Activated CD4-positive, alpha-beta memory T cell treated with anti-CD3 and anti-CD28 coated beads, Interleukin-2, amount 10 ng/mL, durations not matched to agents 7 days and 5 days (primary cell): Measurements from ENCODE around the gene BEST1. TPM values are rescaled to one million over a fixed set of nuclear protein-coding genes. Genes with fewer than 3 reads are reported as not detected.

ENCODE experiments used
- CTCF ChIA-PET: fragments of 350-600 bp; sonication (Branson Sonifier 250); formaldehyde crosslinking; loops from one replicate; lab custom pipeline; 2021; ENCODE audit warnings: antibody characterized with exemption, inconsistent platforms; lab: Charles Lee
- POLR2A ChIA-PET: fragments of 350-600 bp; sonication (Branson Sonifier 250); formaldehyde crosslinking; loops from one replicate; lab custom pipeline; 2021; ENCODE audit warnings: antibody characterized with exemption; lab: Charles Lee
- DNase-seq: peaks from one replicate; pipeline ENCODE4 v3.0.0-alpha.2; 2020
- H3K27ac Mint-ChIP-seq: one replicate; pipeline ENCODE4 v1.8.0; 2021; ENCODE audit warnings: mild to moderate bottlenecking, mixed read lengths
- H3K27me3 Mint-ChIP-seq: one replicate; pipeline ENCODE4 v1.8.0; 2021; ENCODE audit warnings: mixed read lengths
- H3K36me3 Mint-ChIP-seq: one replicate; pipeline ENCODE4 v1.8.0; 2021; ENCODE audit warnings: low read depth, mixed read lengths
- H3K4me1 Mint-ChIP-seq: one replicate; pipeline ENCODE4 v1.8.0; 2021; ENCODE audit warnings: mixed read lengths
- H3K4me3 Mint-ChIP-seq: one replicate; pipeline ENCODE4 v1.8.0; 2021; ENCODE audit warnings: mild to moderate bottlenecking, mixed read lengths
- H3K9me3 Mint-ChIP-seq: one replicate; pipeline ENCODE4 v1.8.0; 2021; ENCODE audit warnings: mixed read lengths
- total RNA-seq, 2 experiments: library from RNA; stranded (reverse); gene quantifications; one replicate each; pipeline ENCODE4 v1.2.3, GENCODE V29; 2021

Gene BEST1
- total RNA-seq, 2 experiments from 2014 or later: 0.25 to 0.30 TPM

DNA sequence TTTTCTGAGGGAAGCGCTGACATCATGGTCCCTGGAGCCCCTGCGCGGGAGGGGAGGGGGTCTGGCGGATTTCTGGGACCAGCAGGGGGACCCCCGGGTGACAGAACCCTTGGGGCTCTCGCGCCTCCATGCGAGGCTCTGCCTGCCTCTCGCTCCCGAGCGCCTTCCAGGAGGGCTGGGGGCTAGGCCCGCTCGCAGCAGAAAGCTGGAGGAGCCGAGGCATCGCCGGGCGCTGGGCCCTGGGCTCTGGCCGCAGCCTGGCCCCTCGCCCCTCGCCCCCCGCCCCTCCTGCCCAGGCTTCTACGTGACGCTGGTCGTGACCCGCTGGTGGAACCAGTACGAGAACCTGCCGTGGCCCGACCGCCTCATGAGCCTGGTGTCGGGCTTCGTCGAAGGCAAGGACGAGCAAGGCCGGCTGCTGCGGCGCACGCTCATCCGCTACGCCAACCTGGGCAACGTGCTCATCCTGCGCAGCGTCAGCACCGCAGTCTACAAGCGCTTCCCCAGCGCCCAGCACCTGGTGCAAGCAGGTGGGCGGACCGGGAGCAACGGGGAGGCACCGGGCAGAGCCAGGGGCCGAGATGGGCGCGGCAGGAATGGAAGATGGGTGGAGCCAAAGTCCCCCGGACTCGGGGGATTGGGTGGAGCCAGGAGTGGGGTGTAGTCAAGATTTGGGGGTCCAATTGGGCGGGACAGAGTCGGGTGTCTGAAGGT lies 5.4 kb downstream of the BEST1 start:
- no peaks in the 10 kb centered on the region for H3K9me3 Mint-ChIP-seq

GRCh38 chr11:61956191-61957020 lies 6.3 kb downstream of the BEST1 start:
- CTCF ChIA-PET: no interaction called here
- Mint-ChIP-seq H3K36me3 (no peaks in the 10 kb centered on the region), H3K4me1 (peaks cover 9% of the 10 kb centered on the region), H3K27ac (no peak overlapping the region), H3K4me3 (no peak overlapping the region), H3K9me3 (no peaks in the 10 kb centered on the region), H3K27me3 (peaks cover 24% of the 10 kb centered on the region)
- POLR2A ChIA-PET: interaction anchor here (1.1 to 3.3 kb wide), 2 partner anchors 11 to 12 kb away, joined by 3 to 19 read pairs; partner anchors contain the start of gene FTH1
- no peak for DNase-seq

More for the DNA sequence above, 5.4 kb downstream of the BEST1 start:
- H3K4me3 Mint-ChIP-seq: no peak overlapping the region
- CTCF ChIA-PET: interaction anchor here (0.6 to 1.9 kb wide), 2 partner anchors 96 to 126 kb away, joined by 3 to 4 read pairs; no protein-coding TSS in a partner anchor
- H3K27ac Mint-ChIP-seq: no peak overlapping the region
- H3K27me3 Mint-ChIP-seq: peaks cover 24% of the 10 kb centered on the region
- peaks cover 9% of the 10 kb centered on the region for H3K4me1 Mint-ChIP-seq
- POLR2A ChIA-PET: interaction anchor here (1.1 kb wide), 2 partner anchors 10 to 12 kb away, joined by 3 to 4 read pairs; partner anchors contain the start of gene FTH1
- no peak for DNase-seq
- no peaks in the 10 kb centered on the region for H3K36me3 Mint-ChIP-seq

GRCh38 chr11:61957021-61957770 lies 7.0 kb downstream of the BEST1 start:
- ChIA-PET POLR2A (interaction anchor here (3.3 kb wide), 1 partner anchor 11 kb away, joined by 19 read pairs; the partner anchor contains the start of gene FTH1), CTCF (no interaction called here)
- DNase-seq: no peak
- H3K9me3 Mint-ChIP-seq: no peaks in the 10 kb centered on the region
- H3K4me1 Mint-ChIP-seq: peaks cover 9% of the 10 kb centered on the region
- no peaks in the 10 kb centered on the region for H3K36me3 Mint-ChIP-seq
- no peak overlapping the region for H3K27ac Mint-ChIP-seq
- no peak overlapping the region for H3K4me3 Mint-ChIP-seq
- peaks cover 24% of the 10 kb centered on the region for H3K27me3 Mint-ChIP-seq

- Mint-ChIP-seq H3K4me3 (no peak overlapping the region), H3K27ac (no peak overlapping the region), H3K4me1 (peaks cover 21% of the 10 kb centered on the region), H3K9me3 (no peaks in the 10 kb centered on the region), H3K27me3 (peaks cover 24% of the 10 kb centered on the region), H3K36me3 (peaks cover 8% of the 10 kb centered on the region)
- CTCF ChIA-PET: interaction anchor here (1.4 to 1.7 kb wide), 2 partner anchors 11 to 124 kb away, joined by 4 to 5 read pairs; no protein-coding TSS in a partner anchor
- DNase-seq: no peak
- POLR2A ChIA-PET: interaction anchor here (3.3 kb wide), 1 partner anchor 10 kb away, joined by 19 read pairs; the partner anchor contains the start of gene FTH1
These were observed 8.4 kb downstream of the BEST1 start for GRCh38 chr11:61958590-61958989.

DNA sequence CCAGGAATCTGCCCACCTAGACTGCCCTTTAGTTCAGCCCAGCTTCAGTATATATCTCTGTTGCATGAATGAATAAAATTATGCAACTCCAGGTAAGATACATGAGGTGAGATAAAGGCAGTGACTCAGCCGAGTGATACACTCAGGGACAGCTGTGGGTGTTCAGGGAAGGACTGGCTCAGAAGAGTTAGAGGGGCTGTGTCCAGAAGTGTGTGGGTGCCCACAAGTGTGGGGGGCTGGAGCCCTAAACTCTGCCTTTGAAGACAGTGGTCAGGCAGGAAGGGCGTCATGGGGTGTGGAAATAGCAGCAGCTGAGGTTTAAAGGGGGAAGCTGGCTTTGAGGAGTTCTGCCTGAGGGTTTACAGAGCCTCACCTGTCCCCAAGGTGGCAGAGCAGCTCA lies 9.0 kb downstream of the BEST1 start:
- peaks cover 19% of the 10 kb centered on the region for H3K27me3 Mint-ChIP-seq
- H3K36me3 Mint-ChIP-seq: peaks cover 13% of the 10 kb centered on the region

GRCh38 chr11:61959678-61960077 lies 9.5 kb downstream of the BEST1 start:
- Mint-ChIP-seq H3K4me1 (peaks cover 32% of the 10 kb centered on the region), H3K27me3 (peaks cover 16% of the 10 kb centered on the region), H3K4me3 (no peak overlapping the region), H3K27ac (no peak overlapping the region), H3K9me3 (no peaks in the 10 kb centered on the region), H3K36me3 (peaks cover 19% of the 10 kb centered on the region)
- no peak for DNase-seq
- CTCF ChIA-PET: interaction anchor here (1.4 to 1.7 kb wide), 2 partner anchors 12 to 123 kb away, joined by 4 to 5 read pairs; no protein-coding TSS in a partner anchor
- POLR2A ChIA-PET: interaction anchor here (3.3 kb wide), 1 partner anchor 9 kb away, joined by 19 read pairs; the partner anchor contains the start of gene FTH1

More for the DNA sequence above, 9.0 kb downstream of the BEST1 start:
- ChIA-PET CTCF (interaction anchor here (1.4 to 1.7 kb wide), 2 partner anchors 11 to 123 kb away, joined by 4 to 5 read pairs; no protein-coding TSS in a partner anchor), POLR2A (interaction anchor here (3.3 kb wide), 1 partner anchor 9 kb away, joined by 19 read pairs; the partner anchor contains the start of gene FTH1)
- Mint-ChIP-seq H3K4me1 (peaks cover 26% of the 10 kb centered on the region), H3K9me3 (no peaks in the 10 kb centered on the region), H3K4me3 (no peak overlapping the region), H3K27ac (no peak overlapping the region)
- DNase-seq: no peak

DNA sequence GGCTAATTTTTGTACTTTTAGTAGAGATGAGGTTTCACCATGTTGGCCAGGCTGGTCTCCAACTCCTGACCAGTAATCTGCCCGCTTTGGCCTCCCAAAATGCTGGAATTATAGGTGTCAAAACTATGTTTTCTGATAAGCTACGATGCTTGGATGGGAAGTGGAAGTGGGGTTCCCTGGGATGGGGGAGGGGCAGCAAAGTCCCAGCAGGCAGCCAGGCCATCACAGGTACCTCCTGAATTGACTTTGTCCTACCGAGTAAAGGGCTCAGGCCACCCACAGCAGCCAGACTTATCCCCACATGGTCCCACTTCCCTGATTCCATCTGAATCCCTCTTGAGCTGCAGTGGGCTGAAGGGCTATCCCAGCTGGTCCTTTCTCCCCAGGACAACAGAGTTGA lies 10.4 kb downstream of the BEST1 start:
- Mint-ChIP-seq H3K27ac (no peak overlapping the region), H3K4me3 (no peak overlapping the region), H3K9me3 (no peaks in the 10 kb centered on the region), H3K36me3 (peaks cover 28% of the 10 kb centered on the region), H3K27me3 (peaks cover 11% of the 10 kb centered on the region), H3K4me1 (peaks cover 37% of the 10 kb centered on the region)
- POLR2A ChIA-PET: interaction anchor here (0.8 kb wide), 1 partner anchor 132 kb away, joined by 4 read pairs; the partner anchor contains the start of gene FADS2
- CTCF ChIA-PET: interaction anchor here (1.9 kb wide), 1 partner anchor 121 kb away, joined by 7 read pairs; no protein-coding TSS in a partner anchor
- DNase-seq: no peak

GRCh38 chr11:61961570-61962212 lies 11.5 kb downstream of the BEST1 start:
- peaks cover 34% of the 10 kb centered on the region for H3K4me1 Mint-ChIP-seq
- no peak for DNase-seq
- CTCF ChIA-PET: interaction anchor here (1.5 to 1.9 kb wide), 3 partner anchors 14 to 120 kb away, joined by 3 to 8 read pairs (median 7); no protein-coding TSS in a partner anchor

DNA sequence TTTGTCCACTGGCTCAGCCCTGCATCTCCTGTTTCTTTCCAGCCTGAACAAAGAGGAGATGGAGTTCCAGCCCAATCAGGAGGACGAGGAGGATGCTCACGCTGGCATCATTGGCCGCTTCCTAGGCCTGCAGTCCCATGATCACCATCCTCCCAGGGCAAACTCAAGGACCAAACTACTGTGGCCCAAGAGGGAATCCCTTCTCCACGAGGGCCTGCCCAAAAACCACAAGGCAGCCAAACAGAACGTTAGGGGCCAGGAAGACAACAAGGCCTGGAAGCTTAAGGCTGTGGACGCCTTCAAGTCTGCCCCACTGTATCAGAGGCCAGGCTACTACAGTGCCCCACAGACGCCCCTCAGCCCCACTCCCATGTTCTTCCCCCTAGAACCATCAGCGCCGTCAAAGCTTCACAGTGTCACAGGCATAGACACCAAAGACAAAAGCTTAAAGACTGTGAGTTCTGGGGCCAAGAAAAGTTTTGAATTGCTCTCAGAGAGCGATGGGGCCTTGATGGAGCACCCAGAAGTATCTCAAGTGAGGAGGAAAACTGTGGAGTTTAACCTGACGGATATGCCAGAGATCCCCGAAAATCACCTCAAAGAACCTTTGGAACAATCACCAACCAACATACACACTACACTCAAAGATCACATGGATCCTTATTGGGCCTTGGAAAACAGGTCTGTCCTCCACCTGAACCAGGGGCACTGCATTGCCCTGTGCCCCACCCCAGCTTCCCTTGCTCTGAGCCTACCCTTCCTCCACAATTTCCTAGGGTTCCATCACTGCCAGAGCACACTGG lies 12.3 kb downstream of the BEST1 start:
- ChIA-PET CTCF (interaction anchor here (1.2 to 1.9 kb wide), 4 partner anchors 14 to 146 kb away, joined by 3 to 8 read pairs (median 5); no protein-coding TSS in a partner anchor), POLR2A (interaction anchor here (0.6 to 1.2 kb wide), 3 partner anchors 10 to 62 kb away, joined by 3 to 4 read pairs (median 3); no protein-coding TSS in a partner anchor)
- peaks cover 34% of the 10 kb centered on the region for H3K4me1 Mint-ChIP-seq
- H3K36me3 Mint-ChIP-seq: peaks cover 41% of the 10 kb centered on the region
- peak overlapping the region; percentile 21 for H3K27ac Mint-ChIP-seq
- no peak for DNase-seq
- no peak overlapping the region for H3K4me3 Mint-ChIP-seq
- H3K27me3 Mint-ChIP-seq: no peaks in the 10 kb centered on the region
- no peaks in the 10 kb centered on the region for H3K9me3 Mint-ChIP-seq

More at GRCh38 chr11:61961570-61962212, 11.5 kb downstream of the BEST1 start:
- Mint-ChIP-seq H3K4me3 (no peak overlapping the region), H3K27me3 (no peaks in the 10 kb centered on the region), H3K36me3 (peaks cover 39% of the 10 kb centered on the region), H3K9me3 (no peaks in the 10 kb centered on the region), H3K27ac (no peak overlapping the region)
- POLR2A ChIA-PET: interaction anchor here (0.8 to 1.2 kb wide), 2 partner anchors 63 to 133 kb away, joined by 4 read pairs; partner anchors contain the start of gene FADS2

GRCh38 chr11:61963016-61963281 lies 12.8 kb downstream of the BEST1 start:
- Mint-ChIP-seq H3K9me3 (no peaks in the 10 kb centered on the region), H3K27me3 (no peaks in the 10 kb centered on the region), H3K36me3 (peaks cover 41% of the 10 kb centered on the region), H3K4me3 (no peak overlapping the region), H3K4me1 (peaks cover 34% of the 10 kb centered on the region), H3K27ac (peak overlapping the region; percentile 21)
- ChIA-PET POLR2A (interaction anchor here (0.6 to 5.9 kb wide), 3 partner anchors 10 to 15 kb away, joined by 3 to 38 read pairs (median 3); no protein-coding TSS in a partner anchor), CTCF (interaction anchor here (0.6 to 1.8 kb wide), 4 partner anchors 16 to 145 kb away, joined by 3 to 9 read pairs (median 3); no protein-coding TSS in a partner anchor)
- no peak for DNase-seq
